Thyroid gland (tissue), 4 donors: ENCODE results near the gene FOXN3.

Experiments used
- POLR2A ChIP-seq, 2 donors: fragments of 450-650 bp; IDR thresholded peaks; one replicate each; pipeline ENCODE4 v1.6.1; 2017; ENCODE audit warnings: antibody characterized with exemption in 2 of 2, mild to moderate bottlenecking in 2 of 2, moderate library complexity in 1 of 2
- TF ChIP-seq, protein P1 (sequence below), 6 experiments: fragments of 200-600 bp in 3 of 6; fragments of 450-650 bp in 3 of 6; sonication (generic) in 3 of 6; IDR thresholded peaks; one replicate each; pipeline ENCODE4 v1.5.1; 2016 to 2019; ENCODE audit warnings: antibody characterized with exemption in 6 of 6, mild to moderate bottlenecking in 2 of 6, inconsistent platforms in 1 of 6, moderate library complexity in 1 of 6

DNA sequence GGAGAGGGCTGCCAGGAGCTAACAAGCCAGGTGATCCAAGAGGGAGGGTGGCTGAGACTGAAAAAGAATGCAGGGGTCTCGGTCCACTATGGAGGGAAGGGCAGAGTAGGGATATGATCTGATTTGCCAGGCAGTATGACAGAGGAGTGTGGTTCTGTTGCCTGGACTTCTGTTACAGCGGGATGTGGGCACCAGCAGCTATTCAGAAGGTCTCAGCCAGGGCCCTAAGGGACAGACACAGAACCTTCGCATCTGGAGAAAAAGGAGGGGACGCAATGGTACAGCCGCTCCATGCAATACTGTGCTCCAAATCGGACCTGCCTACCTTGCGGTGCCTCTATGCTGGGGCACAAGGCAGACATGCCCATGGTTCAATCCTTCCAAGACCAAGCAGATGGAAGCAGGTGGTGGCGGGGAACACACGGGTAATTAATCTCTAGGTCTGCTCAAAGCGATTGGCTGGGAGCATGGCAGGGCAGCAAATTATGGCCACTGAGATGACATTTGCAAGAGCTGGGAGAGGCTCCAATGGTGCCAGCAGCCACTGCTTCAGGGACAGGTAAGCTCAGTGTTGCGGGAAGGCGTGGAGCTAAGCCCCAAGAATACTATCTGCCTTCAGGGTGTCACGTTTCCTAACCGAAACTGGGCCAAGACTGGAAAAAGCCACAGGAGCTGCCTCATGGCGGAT is 185.5 kb downstream of the FOXN3 start:
- TF ChIP-seq, protein P1, sequence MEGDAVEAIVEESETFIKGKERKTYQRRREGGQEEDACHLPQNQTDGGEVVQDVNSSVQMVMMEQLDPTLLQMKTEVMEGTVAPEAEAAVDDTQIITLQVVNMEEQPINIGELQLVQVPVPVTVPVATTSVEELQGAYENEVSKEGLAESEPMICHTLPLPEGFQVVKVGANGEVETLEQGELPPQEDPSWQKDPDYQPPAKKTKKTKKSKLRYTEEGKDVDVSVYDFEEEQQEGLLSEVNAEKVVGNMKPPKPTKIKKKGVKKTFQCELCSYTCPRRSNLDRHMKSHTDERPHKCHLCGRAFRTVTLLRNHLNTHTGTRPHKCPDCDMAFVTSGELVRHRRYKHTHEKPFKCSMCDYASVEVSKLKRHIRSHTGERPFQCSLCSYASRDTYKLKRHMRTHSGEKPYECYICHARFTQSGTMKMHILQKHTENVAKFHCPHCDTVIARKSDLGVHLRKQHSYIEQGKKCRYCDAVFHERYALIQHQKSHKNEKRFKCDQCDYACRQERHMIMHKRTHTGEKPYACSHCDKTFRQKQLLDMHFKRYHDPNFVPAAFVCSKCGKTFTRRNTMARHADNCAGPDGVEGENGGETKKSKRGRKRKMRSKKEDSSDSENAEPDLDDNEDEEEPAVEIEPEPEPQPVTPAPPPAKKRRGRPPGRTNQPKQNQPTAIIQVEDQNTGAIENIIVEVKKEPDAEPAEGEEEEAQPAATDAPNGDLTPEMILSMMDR (IDR thresholded peaks at IDR 0.05) = no peak
- no peak for TF ChIP-seq POLR2A (IDR thresholded peaks at IDR 0.05)
